Activated naive CD4-positive, alpha-beta T cell treated with anti-CD3 and anti-CD28 coated beads for 36 hours (primary cell): Measurements from ENCODE around the gene CRY2. TPM values are rescaled to one million over a fixed set of nuclear protein-coding genes. Genes with fewer than 3 reads are reported as not detected.
"Not testable (repeated sequence)": the region's sequence is repeated elsewhere in the genome, so short reads cannot be mapped to it uniquely, and the experiment has no call there.

ENCODE experiments used
- CTCF ChIA-PET: fragments of 350-600 bp; sonication (Branson Sonifier 250); formaldehyde crosslinking; loops from one replicate; lab custom pipeline; 2021; ENCODE audit warnings: antibody characterized with exemption; lab: Charles Lee
- DNase-seq: peaks from one replicate; pipeline ENCODE4 v3.0.0-alpha.2; 2020
- H3K27ac Mint-ChIP-seq: one replicate; pipeline ENCODE4 v1.8.0; 2021; ENCODE audit warnings: mild to moderate bottlenecking, mixed read lengths
- H3K27me3 Mint-ChIP-seq: one replicate; pipeline ENCODE4 v1.8.0; 2021; ENCODE audit warnings: low read depth, mixed read lengths
- H3K36me3 Mint-ChIP-seq: one replicate; pipeline ENCODE4 v1.8.0; 2021; ENCODE audit warnings: low read depth, mixed read lengths
- H3K4me1 Mint-ChIP-seq: one replicate; pipeline ENCODE4 v1.8.0; 2021; ENCODE audit warnings: low read depth, mixed read lengths
- H3K4me3 Mint-ChIP-seq: one replicate; pipeline ENCODE4 v1.8.0; 2021; ENCODE audit warnings: mild to moderate bottlenecking, moderate library complexity, mixed read lengths
- H3K9me3 Mint-ChIP-seq: one replicate; pipeline ENCODE4 v1.8.0; 2021; ENCODE audit warnings: mixed read lengths
- intact Hi-C: fragments of 100-400 bp; cut with micrococcal nuclease; formaldehyde crosslinking; loops from one replicate; pipeline ENCODE4 v1.15.1; 2023
- total RNA-seq, 2 experiments: library from RNA; stranded (reverse); gene quantifications; one replicate each; pipeline ENCODE4 v1.2.3, GENCODE V29; 2021

CRY2 gene
- total RNA-seq, 2 experiments from 2014 or later: 13.9 to 16.2 TPM

GRCh38 chr11:45816614-45817013 is 30.7 kb upstream of the CRY2 start:
- CTCF ChIA-PET: no interaction called here
- Mint-ChIP-seq H3K27ac (no peak overlapping the region), H3K4me1 (no peaks in the 10 kb centered on the region), H3K4me3 (no peak overlapping the region), H3K36me3 (no peaks in the 10 kb centered on the region), H3K9me3 (no peaks in the 10 kb centered on the region), H3K27me3 (no peaks in the 10 kb centered on the region)
- no peak for DNase-seq
- intact Hi-C loops: no loop called here

GRCh38 chr11:45817191-45817590 is 30.1 kb upstream of the CRY2 start:
- H3K4me1 Mint-ChIP-seq: no peaks in the 10 kb centered on the region
- H3K27ac Mint-ChIP-seq: no peak overlapping the region
- no peak overlapping the region for H3K4me3 Mint-ChIP-seq
- H3K27me3 Mint-ChIP-seq: no peaks in the 10 kb centered on the region
- intact Hi-C loops: no loop called here
- no peaks in the 10 kb centered on the region for H3K36me3 Mint-ChIP-seq
- CTCF ChIA-PET: no interaction called here
- DNase-seq: no peak
- H3K9me3 Mint-ChIP-seq: no peaks in the 10 kb centered on the region

GRCh38 chr11:45818961-45819605 is 28.2 kb upstream of the CRY2 start:
- intact Hi-C loops: no loop called here

GRCh38 chr11:45820211-45820857 is 26.9 kb upstream of the CRY2 start:
- intact Hi-C loops: no loop called here
- H3K27me3 Mint-ChIP-seq: no peaks in the 10 kb centered on the region
- H3K9me3 Mint-ChIP-seq: no peaks in the 10 kb centered on the region
- no peak overlapping the region for H3K4me3 Mint-ChIP-seq
- CTCF ChIA-PET: no interaction called here
- H3K27ac Mint-ChIP-seq: no peak overlapping the region
- H3K36me3 Mint-ChIP-seq: no peaks in the 10 kb centered on the region
- no peaks in the 10 kb centered on the region for H3K4me1 Mint-ChIP-seq
- DNase-seq: no peak

More at GRCh38 chr11:45818961-45819605, 28.2 kb upstream of the CRY2 start:
- Mint-ChIP-seq H3K27ac (no peak overlapping the region), H3K4me1 (no peaks in the 10 kb centered on the region), H3K4me3 (no peak overlapping the region), H3K36me3 (no peaks in the 10 kb centered on the region), H3K27me3 (no peaks in the 10 kb centered on the region), H3K9me3 (no peaks in the 10 kb centered on the region)
- DNase-seq: no peak
- CTCF ChIA-PET: interaction anchor here (0.9 kb wide), 1 partner anchor 23 kb away, joined by 3 read pairs; no protein-coding TSS in a partner anchor

- DNase-seq, CTCF ChIA-PET, H3K27ac Mint-ChIP-seq, H3K4me3 Mint-ChIP-seq, H3K27me3 Mint-ChIP-seq, intact Hi-C loops, H3K4me1 Mint-ChIP-seq, H3K36me3 Mint-ChIP-seq, H3K9me3 Mint-ChIP-seq: not testable (repeated sequence)
Observed at GRCh38 chr11:45826492-45826891, 20.8 kb upstream of the CRY2 start.

GRCh38 chr11:45827123-45827522 is 20.2 kb upstream of the CRY2 start:
- no peaks in the 10 kb centered on the region for H3K4me1 Mint-ChIP-seq
- intact Hi-C loops: no loop called here
- H3K9me3 Mint-ChIP-seq: no peaks in the 10 kb centered on the region
- CTCF ChIA-PET: interaction anchor here (1.0 kb wide), 1 partner anchor 180 kb away, joined by 4 read pairs; no protein-coding TSS in a partner anchor
- no peak overlapping the region for H3K4me3 Mint-ChIP-seq
- H3K27me3 Mint-ChIP-seq: peaks cover 7% of the 10 kb centered on the region
- no peak for DNase-seq
- H3K36me3 Mint-ChIP-seq: no peaks in the 10 kb centered on the region
- no peak overlapping the region for H3K27ac Mint-ChIP-seq

GRCh38 chr11:45828996-45829395 is 18.3 kb upstream of the CRY2 start:
- Mint-ChIP-seq H3K27ac (no peak overlapping the region), H3K4me3 (no peak overlapping the region), H3K4me1 (peaks cover 5% of the 10 kb centered on the region), H3K27me3 (peaks cover 7% of the 10 kb centered on the region), H3K36me3 (no peaks in the 10 kb centered on the region), H3K9me3 (no peaks in the 10 kb centered on the region)
- intact Hi-C loops: no loop called here
- CTCF ChIA-PET: no interaction called here
- no peak for DNase-seq

GRCh38 chr11:45830596-45830995 is 16.7 kb upstream of the CRY2 start:
- peaks cover 11% of the 10 kb centered on the region for H3K4me1 Mint-ChIP-seq
- H3K27ac Mint-ChIP-seq: no peak overlapping the region
- CTCF ChIA-PET: interaction anchor here (0.5 kb wide), 1 partner anchor 43 kb away, joined by 3 read pairs; no protein-coding TSS in a partner anchor
- H3K27me3 Mint-ChIP-seq: peaks cover 7% of the 10 kb centered on the region
- intact Hi-C loops: no loop called here
- no peaks in the 10 kb centered on the region for H3K9me3 Mint-ChIP-seq
- H3K36me3 Mint-ChIP-seq: no peaks in the 10 kb centered on the region
- no peak for DNase-seq
- H3K4me3 Mint-ChIP-seq: no peak overlapping the region

GRCh38 chr11:45832811-45833441 is 14.3 kb upstream of the CRY2 start:
- H3K36me3 Mint-ChIP-seq: no peaks in the 10 kb centered on the region
- H3K9me3 Mint-ChIP-seq: no peaks in the 10 kb centered on the region
- H3K4me3 Mint-ChIP-seq: no peak overlapping the region
- no peak overlapping the region for H3K27ac Mint-ChIP-seq
- intact Hi-C loops: no loop called here
- H3K27me3 Mint-ChIP-seq: peaks cover 2% of the 10 kb centered on the region
- DNase-seq: no peak
- peaks cover 11% of the 10 kb centered on the region for H3K4me1 Mint-ChIP-seq
- CTCF ChIA-PET: interaction anchor here (0.6 to 2.0 kb wide), 2 partner anchors 10 to 32 kb away, joined by 4 to 13 read pairs; no protein-coding TSS in a partner anchor

GRCh38 chr11:45833761-45834160 is 13.5 kb upstream of the CRY2 start:
- Mint-ChIP-seq H3K36me3 (no peaks in the 10 kb centered on the region), H3K27me3 (no peaks in the 10 kb centered on the region), H3K27ac (no peak overlapping the region), H3K4me3 (no peak overlapping the region), H3K4me1 (peaks cover 11% of the 10 kb centered on the region), H3K9me3 (no peaks in the 10 kb centered on the region)
- CTCF ChIA-PET: interaction anchor here (1.1 to 2.0 kb wide), 4 partner anchors 9 to 62 kb away, joined by 4 to 13 read pairs (median 6); partner anchors contain the start of gene CRY2
- DNase-seq: no peak
- intact Hi-C loops: no loop called here

GRCh38 chr11:45834298-45834756 is 12.9 kb upstream of the CRY2 start:
- no peak for DNase-seq
- Mint-ChIP-seq H3K4me3 (no peak overlapping the region), H3K9me3 (no peaks in the 10 kb centered on the region)

GRCh38 chr11:45839204-45839603 is 8.1 kb upstream of the CRY2 start:
- Mint-ChIP-seq H3K27ac (no peak overlapping the region), H3K4me3 (no peak overlapping the region), H3K4me1 (peaks cover 11% of the 10 kb centered on the region), H3K36me3 (no peaks in the 10 kb centered on the region), H3K9me3 (no peaks in the 10 kb centered on the region), H3K27me3 (no peaks in the 10 kb centered on the region)
- CTCF ChIA-PET: no interaction called here
- intact Hi-C loops: no loop called here
- no peak for DNase-seq

More at GRCh38 chr11:45834298-45834756, 12.9 kb upstream of the CRY2 start:
- H3K4me1 Mint-ChIP-seq: peaks cover 11% of the 10 kb centered on the region
- H3K36me3 Mint-ChIP-seq: no peaks in the 10 kb centered on the region
- peak overlapping the region; percentile 20 for H3K27ac Mint-ChIP-seq
- no peaks in the 10 kb centered on the region for H3K27me3 Mint-ChIP-seq
- intact Hi-C loops: no loop called here
- CTCF ChIA-PET: interaction anchor here (1.1 to 2.0 kb wide), 4 partner anchors 8 to 63 kb away, joined by 4 to 13 read pairs (median 6); partner anchors contain the start of gene CRY2
